DLD1 (cell line): ENCODE data around the gene SLC6A18.
"Not testable (repeated sequence)": the region's sequence is repeated elsewhere in the genome, so short reads cannot be mapped to it uniquely, and the experiment has no call there.

Source experiments
- in situ Hi-C: cut with HindIII; loops from 2 replicates; pipeline ENCODE4 v1.10.0; 2017; ENCODE audit warnings: low sequenced_read_pairs

The SLC6A18 gene

GRCh38 chr5:1246711-1247431 is 21.7 kb downstream of the SLC6A18 start:
- in situ Hi-C loops: no loop called here

DNA sequence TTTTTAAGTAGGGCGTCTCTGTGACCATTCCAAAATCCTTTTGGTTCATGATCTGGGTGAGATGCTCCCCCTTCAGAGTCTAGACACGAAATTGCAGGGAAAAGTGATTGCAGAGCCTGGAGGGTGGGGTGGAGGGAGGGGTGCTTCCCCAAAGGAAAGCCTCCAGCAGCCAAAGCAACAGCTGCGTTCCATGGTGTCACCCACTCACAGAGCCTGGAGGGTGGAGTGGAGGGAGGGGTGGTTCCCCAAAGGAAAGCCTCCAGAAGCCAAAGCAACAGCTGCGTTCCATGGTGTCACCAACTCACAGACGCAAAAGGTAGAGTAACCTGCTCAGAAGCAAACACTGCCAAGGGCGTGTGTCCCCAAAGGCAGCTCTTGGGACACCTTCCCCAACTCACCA is 22.6 kb downstream of the SLC6A18 start:
- in situ Hi-C loops: no loop called here

DNA sequence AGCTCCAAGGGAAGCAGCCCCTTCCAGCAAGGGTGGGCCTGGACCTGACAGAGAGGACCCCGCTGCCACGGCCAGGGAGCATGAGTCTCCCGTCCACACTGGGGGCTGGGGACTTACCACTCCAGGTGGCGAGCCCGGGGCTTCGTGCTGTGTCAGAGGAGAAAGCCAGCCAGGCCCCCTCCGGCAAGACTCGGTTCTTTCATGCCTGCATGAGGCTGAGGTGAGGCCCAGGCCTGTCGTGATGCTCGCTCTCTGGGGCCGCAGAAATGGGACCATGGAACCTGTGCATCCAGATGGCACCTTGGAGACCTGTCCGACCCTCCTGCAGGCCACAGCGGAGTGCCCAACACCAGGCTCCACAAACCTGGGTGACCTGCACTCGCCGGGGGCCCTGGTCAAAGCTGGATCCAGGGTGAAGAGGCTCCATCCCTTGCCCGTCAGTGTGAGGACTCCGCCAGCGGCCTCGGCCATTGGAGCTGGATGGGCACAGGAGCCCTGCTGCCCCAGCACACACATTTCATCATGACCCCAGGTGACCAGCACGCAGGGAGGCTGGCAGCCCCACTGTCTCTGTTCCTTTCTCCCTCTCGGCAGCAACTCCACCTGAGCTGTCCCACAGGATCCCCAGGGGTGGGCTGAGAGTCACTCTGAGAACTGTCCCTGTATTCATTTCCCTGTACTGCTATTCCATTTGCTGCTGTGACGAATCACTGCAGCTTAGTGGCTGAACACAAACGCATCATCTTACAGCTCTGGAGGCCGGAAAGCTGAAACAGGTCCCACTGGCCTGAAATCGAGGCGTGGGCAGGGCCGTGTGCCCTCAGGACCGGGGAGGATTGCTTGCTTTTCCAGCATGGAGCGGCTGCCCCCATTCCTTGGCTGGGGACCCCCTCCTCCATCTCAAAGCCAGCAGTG is 24.4 kb downstream of the SLC6A18 start:
- in situ Hi-C loops: no loop called here

DNA sequence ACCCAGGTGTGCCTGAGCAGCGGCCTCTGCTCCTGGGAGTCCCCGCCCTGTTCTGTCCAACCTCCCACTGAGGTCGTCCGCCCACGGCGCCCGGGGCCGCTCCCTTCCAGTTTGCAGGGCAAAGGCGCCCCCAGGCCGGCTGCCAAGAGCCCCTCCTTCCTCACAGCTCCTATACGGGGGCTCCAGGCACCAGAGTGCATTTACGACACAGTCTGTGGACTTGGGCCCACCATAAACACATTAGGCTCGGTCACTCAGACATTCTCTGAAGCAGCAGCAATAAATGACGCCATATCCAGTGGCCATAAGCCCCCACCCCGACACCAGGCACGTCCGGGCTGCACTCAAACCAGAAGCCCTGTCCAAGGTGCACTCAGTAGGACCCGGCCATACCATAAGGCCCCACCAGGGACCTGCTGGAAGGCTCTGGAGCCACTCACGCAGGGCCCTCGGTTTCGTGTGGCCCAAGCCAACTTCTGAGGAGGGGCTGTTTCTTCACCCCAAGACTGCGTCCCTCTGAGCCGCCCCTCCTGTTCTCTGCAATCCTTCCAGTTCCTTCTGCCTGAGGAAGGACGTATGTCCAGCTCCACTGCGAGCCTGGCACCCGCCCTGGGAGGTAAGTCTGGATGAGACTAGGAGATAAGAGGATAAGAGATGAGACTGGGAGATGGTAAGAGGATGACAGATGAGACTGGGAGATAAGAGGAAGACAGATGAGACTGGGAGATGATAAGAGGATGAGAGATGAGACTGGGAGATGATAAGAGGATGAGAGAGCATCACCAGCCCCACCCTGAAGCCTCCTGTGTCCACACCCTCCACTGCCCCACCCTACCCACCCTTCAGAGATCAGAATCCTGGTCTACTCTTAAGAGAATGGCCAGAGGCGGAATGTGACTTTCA is 26.7 kb downstream of the SLC6A18 start:
- in situ Hi-C loops: no loop called here

DNA sequence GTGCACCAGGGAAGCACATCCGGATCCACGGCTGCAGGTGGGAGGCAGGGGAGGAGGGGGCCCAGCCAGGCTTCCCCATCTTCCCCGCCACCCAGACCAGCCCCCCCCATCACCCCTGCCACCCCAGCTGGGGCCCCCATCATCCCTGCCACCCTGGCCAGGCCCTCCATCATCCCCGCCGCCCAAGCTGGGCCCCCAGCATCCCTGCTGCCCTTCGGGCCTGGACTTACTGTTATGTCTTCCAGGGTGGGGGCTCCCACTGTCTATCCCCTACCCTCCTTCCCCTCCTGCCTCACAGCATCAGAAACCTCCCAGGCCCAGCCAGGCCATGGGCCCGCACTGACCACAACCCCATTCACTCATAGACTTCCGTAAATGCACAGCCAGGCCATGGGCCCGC is 27.5 kb downstream of the SLC6A18 start:
- in situ Hi-C loops: no loop called here

- in situ Hi-C loops: no loop called here
Measured at GRCh38 chr5:1253456-1254105, 28.4 kb downstream of the SLC6A18 start.

DNA sequence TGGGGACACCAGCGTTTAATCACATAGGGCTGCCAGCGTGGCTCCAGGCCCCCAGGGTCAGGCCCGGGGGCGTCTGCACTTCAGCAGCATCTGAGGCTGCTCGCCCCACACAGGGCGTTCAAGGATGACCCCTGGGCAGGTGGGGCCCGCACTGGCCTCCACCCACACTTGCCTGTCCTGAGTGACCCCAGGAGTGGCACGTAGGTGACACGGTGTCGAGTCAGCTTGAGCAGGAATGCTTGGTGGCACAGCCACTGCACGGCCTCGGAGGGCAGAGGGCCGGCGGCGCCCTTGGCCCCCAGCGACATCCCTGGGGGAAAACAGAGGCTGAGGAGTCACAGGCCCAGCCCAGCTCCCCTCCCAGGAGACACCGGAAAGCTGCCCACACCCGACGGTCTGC is 29.0 kb downstream of the SLC6A18 start:
- in situ Hi-C loops: no loop called here

GRCh38 chr5:1255081-1255561 is 29.9 kb downstream of the SLC6A18 start:
- in situ Hi-C loops: no loop called here

- in situ Hi-C loops: no loop called here
Measured at GRCh38 chr5:1256776-1257175, 31.6 kb downstream of the SLC6A18 start.

DNA sequence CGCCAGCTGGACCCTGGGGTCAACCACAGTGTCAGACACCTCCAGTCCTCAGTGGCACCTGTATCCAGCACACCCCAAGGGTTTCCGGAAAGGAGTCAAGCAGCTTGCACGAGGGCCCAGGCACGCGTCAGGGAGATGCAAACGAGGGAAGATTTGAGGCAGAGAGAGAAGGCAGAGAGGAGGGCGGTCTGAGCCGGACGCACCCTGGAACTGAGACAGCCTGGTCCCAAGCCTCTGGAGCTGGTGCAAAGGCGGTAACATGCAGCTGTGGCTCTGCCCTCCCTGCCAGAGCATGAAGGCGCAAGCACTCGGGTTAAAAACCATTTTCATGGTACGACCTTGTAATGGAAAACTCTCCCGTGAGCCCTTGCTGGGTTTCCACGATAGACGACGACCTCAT is 32.2 kb downstream of the SLC6A18 start:
- in situ Hi-C loops: no loop called here

- in situ Hi-C loops: no loop called here
Measured at GRCh38 chr5:1257841-1258240, 32.7 kb downstream of the SLC6A18 start.

DNA sequence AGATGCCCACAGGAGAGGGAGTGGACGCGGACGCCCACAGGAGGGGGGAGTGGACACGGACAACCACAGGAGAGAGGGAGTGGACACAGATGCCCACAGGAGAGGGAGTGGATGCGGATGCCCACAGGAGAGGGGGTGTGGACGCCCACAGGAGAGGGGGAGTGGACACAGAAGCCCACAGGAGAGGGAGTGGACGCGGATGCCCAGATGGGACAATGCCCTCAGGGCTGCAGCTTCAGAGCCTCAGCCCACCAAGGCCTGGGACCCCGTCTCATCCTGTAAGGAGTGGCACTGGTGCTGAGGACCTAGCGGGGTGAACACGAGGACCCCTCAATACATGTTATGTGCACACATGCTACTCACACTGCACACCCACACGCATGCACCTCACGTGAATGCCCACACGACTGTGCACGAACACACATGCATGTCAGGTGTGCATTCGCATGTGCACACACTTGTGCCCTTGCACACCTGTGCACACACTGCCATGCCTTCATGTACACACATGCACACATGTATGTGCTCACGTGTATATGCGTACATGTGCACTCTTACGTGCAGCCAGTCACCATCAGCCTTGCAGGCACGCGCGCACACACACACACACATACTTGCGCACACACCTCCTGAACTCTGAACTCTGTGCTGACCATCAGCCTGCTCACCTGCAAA is 34.8 kb downstream of the SLC6A18 start:
- in situ Hi-C loops: no loop called here

GRCh38 chr5:1261643-1262042 is 36.5 kb downstream of the SLC6A18 start:
- in situ Hi-C loops: no loop called here

DNA sequence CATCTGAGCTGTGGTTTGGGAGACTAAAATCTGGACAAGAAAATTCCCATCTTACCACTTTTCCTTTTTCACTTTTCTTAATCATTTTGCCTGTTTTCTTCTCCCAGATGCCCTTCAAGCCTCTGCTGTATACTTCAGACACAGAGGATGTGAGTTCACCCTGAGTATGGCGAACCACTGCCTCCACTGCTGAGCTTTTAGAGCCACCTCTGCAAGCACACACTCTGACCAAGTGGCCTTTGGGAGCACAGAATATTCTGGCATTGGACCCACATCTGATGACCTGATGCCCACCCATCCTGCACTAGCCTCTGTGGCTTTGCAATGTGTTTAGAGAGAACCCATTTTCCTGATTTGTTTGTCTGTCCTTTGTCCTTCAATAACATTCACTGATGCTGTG is 37.2 kb downstream of the SLC6A18 start:
- in situ Hi-C loops: no loop called here

DNA sequence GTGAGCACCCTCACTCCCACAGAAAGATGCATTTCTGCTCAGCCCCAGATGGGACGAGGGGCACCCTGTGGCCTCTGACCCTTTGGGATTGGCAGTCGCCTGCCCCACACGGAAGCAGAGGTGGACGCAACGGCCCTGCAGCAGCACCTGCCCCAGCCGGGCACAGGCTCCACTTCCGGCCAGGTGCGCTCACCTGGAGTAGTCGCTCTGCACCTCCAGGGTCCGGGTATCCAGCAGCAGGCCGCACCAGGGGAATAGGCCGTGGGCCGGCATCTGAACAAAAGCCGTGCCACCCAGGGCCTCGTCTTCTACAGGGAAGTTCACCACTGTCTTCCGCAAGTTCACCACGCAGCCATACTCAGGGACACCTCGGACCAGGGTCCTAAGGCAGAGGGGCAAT is 39.0 kb downstream of the SLC6A18 start:
- in situ Hi-C loops: no loop called here

GRCh38 chr5:1265026-1265425 is 39.8 kb downstream of the SLC6A18 start:
- in situ Hi-C loops: no loop called here

GRCh38 chr5:1265461-1266455 is 40.6 kb downstream of the SLC6A18 start:
- in situ Hi-C loops: no loop called here

GRCh38 chr5:1266791-1267190 is 41.6 kb downstream of the SLC6A18 start:
- in situ Hi-C loops: no loop called here

DNA sequence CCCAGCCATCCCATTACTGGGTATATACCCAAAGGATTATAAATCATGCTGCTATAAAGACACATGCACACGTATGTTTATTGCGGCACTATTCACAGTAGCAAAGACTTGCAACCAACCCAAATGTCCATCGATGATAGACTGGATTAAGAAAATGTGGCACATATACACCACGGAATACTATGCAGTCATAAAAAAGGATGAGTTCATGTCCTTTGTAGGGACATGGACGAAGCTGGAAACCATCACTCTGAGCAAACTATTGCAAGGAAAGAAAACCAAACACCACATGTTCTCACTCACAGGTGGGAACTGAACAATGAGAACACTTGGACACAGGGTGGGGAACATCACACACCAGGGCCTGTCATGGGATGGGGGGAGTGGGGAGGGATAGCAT is 42.3 kb downstream of the SLC6A18 start:
- in situ Hi-C loops: not testable (repeated sequence)
